HCT116 (cell line): ENCODE results near the gene NPIPB2. TPM values are rescaled to one million over a fixed set of nuclear protein-coding genes. Genes with fewer than 3 reads are reported as not detected.
"Not testable (repeated sequence)": the region's sequence is repeated elsewhere in the genome, so short reads cannot be mapped to it uniquely, and the experiment has no call there.

Experiments used
- ATAC-seq: fragments of 200-7000 bp; cut with Tn5 transposase; 2 replicates; pipeline ENCODE4 v1.9.1; 2020; ENCODE audit warnings: mild to moderate bottlenecking, moderate library complexity
- Bru-seq: library from RNA; stranded (reverse); fragments of 400-500 nt; gene quantifications from one replicate; lab custom pipeline; 2021; lab: Mats Ljungman, UMichigan
- BruChase-seq, 2 experiments: library from RNA; stranded (reverse); fragments of 400-500 nt; gene quantifications; one replicate each; lab custom pipeline; 2021; lab: Mats Ljungman, UMichigan
- BruUV-seq: library from RNA; stranded (reverse); fragments of 400-500 nt; replicated peaks from 2 replicates; lab custom pipeline; 2021; lab: Mats Ljungman, UMichigan
- CTCF ChIA-PET: fragments of 300-600 bp; sonication (Branson Sonifier 250); formaldehyde crosslinking; loops from one replicate; lab custom pipeline; 2021; ENCODE audit warnings: antibody characterized with exemption; lab: Charles Lee
- POLR2A ChIA-PET: fragments of 300-600, 350-600 bp; sonication (Branson Sonifier 250); formaldehyde crosslinking; loops from one replicate; lab custom pipeline; 2021; ENCODE audit warnings: antibody characterized with exemption; lab: Charles Lee
- RAD21 ChIA-PET, 2 experiments: fragments of 300-600 bp; sonication (Branson Sonifier 250); formaldehyde crosslinking; loops; one replicate each; lab custom pipeline; 2023; ENCODE audit warnings: low total read pairs in 2 of 2; ENCODE audit not compliant: uncharacterized antibody in 2 of 2, unreplicated experiment in 2 of 2, low non-redundant PET in 1 of 2; lab: Charles Lee
- DNase-seq: peaks from one replicate; pipeline ENCODE4 v3.0.0-alpha.2; 2010; ENCODE audit warnings: low read depth, low spot score
- H2AFZ ChIP-seq: fragments of 200-600 bp; shearing (Covaris generic), sonication (generic); 2 replicates; pipeline ENCODE4 v1.6.1; 2017; ENCODE audit warnings: low read depth, mixed run types, mixed read lengths, antibody characterized with exemption, low read length; ENCODE audit not compliant: poor library complexity, severe bottlenecking
- H3K27ac ChIP-seq: 2 replicates; pipeline ENCODE4 v1.5.1; 2012; ENCODE audit warnings: low read depth, low read length
- H3K27me3 ChIP-seq: fragments of 200-600 bp; sonication (generic); 2 replicates; pipeline ENCODE4 v1.6.1; 2016; ENCODE audit warnings: mixed run types, low read length, mixed read lengths; ENCODE audit not compliant: insufficient read depth
- H3K36me3 ChIP-seq, 2 experiments: fragments of 200-500 bp in 1 of 2; fragments of 200-600 bp in 1 of 2; sonication (Bioruptor generic) in 1 of 2; sonication (generic) in 1 of 2; 2 replicates each; pipeline versions ENCODE4 v1.5.1 to v1.6.1; 2014 to 2016; ENCODE audit warnings: low read length in 2 of 2, inconsistent platforms in 1 of 2, mixed read lengths in 1 of 2, mixed run types in 1 of 2; ENCODE audit not compliant: insufficient read depth in 2 of 2, control insufficient read depth in 1 of 2
- H3K4me1 ChIP-seq, 2 experiments: fragments of 200-600 bp in 1 of 2; sonication (generic) in 1 of 2; 2 replicates each; pipeline versions ENCODE4 v1.5.1 to v1.6.1; 2012 to 2017; ENCODE audit warnings: low read length in 2 of 2, inconsistent platforms in 1 of 2, mild to moderate bottlenecking in 1 of 2, mixed read lengths in 1 of 2, mixed run types in 1 of 2, moderate library complexity in 1 of 2; ENCODE audit not compliant: insufficient read depth in 2 of 2, control insufficient read depth in 1 of 2
- H3K4me2 ChIP-seq: fragments of 200-600 bp; sonication (generic); 2 replicates; pipeline ENCODE4 v1.6.1; 2017; ENCODE audit warnings: mixed run types, low read length, mixed read lengths
- H3K4me3 ChIP-seq, 2 experiments: fragments of 200-600 bp in 1 of 2; sonication (generic) in 1 of 2; replicated peaks in 1 of 2; 2 replicates each; pipeline ENCODE4 v1.5.1; 2011 to 2016; ENCODE audit warnings: low read length in 2 of 2, control low read depth in 1 of 2, low read depth in 1 of 2, mild to moderate bottlenecking in 1 of 2, mixed read lengths in 1 of 2, mixed run types in 1 of 2
- H3K79me2 ChIP-seq: fragments of 200-600 bp; sonication (generic); 2 replicates; pipeline ENCODE4 v1.6.1; 2017; ENCODE audit warnings: mild to moderate bottlenecking, mixed run types, low read length, moderate library complexity, mixed read lengths; ENCODE audit not compliant: insufficient read depth
- H3K9ac ChIP-seq: fragments of 200-600 bp; sonication (generic); 2 replicates; pipeline ENCODE4 v1.6.1; 2016; ENCODE audit warnings: low read length, mixed read lengths
- H3K9me2 ChIP-seq: fragments of 200-600 bp; sonication (generic), shearing (Covaris generic); 2 replicates; pipeline ENCODE4 v1.6.1; 2017; ENCODE audit warnings: mixed run types, mild to moderate bottlenecking, moderate library complexity; ENCODE audit not compliant: insufficient read depth
- H3K9me3 ChIP-seq, 2 experiments: fragments of 200-500 bp in 1 of 2; fragments of 200-600 bp in 1 of 2; sonication (Bioruptor generic) in 1 of 2; sonication (generic) in 1 of 2; 2 replicates each; pipeline ENCODE4 v1.6.1; 2014 to 2017; ENCODE audit warnings: low read length in 2 of 2, mixed read lengths in 2 of 2, inconsistent platforms in 1 of 2, low read depth in 1 of 2, mild to moderate bottlenecking in 1 of 2, mixed run types in 1 of 2, moderate library complexity in 1 of 2; ENCODE audit not compliant: control insufficient read depth in 1 of 2, insufficient read depth in 1 of 2
- H4K20me1 ChIP-seq: fragments of 200-600 bp; sonication (generic), shearing (Covaris generic); 2 replicates; pipeline ENCODE4 v1.6.1; 2017; ENCODE audit warnings: mixed run types, mild to moderate bottlenecking, moderate library complexity; ENCODE audit not compliant: insufficient read depth
- CEBPB ChIP-seq: IDR thresholded peaks from 2 replicates; pipeline ENCODE4 v1.6.1; 2012; ENCODE audit warnings: low read depth
- intact Hi-C: fragments of 100-400 bp; cut with micrococcal nuclease; formaldehyde crosslinking; loops from 2 replicates; pipeline ENCODE4 v1.10.0; 2022
- long read RNA-seq: library from polyadenylated mRNA; unstranded; transcript quantifications from one replicate; pipeline ENCODE4 v2.0.0, GENCODE V29; 2021; ENCODE audit not compliant: unreplicated experiment
- polyA plus RNA-seq: library from polyadenylated mRNA; unstranded; fragments of >200 nt; gene quantifications from 2 replicates; pipeline ENCODE4 v1.2.1, GENCODE V29; 2012; ENCODE audit warnings: missing spikeins
- total RNA-seq: library from RNA; stranded (reverse); gene quantifications from one replicate; pipeline ENCODE4 v1.2.1, GENCODE V29; 2021; ENCODE audit not compliant: unreplicated experiment

The NPIPB2 gene
- 10.7 TPM for total RNA-seq
- polyA plus RNA-seq = 5.7 and 10.2 TPM in 2 replicates
- Bru-seq, nascent RNA = percentile 48 among the genes with signal in this experiment
- percentile 49 among the genes with signal in this experiment for BruChase-seq, experiment 1, labeled RNA remaining after a 6-hour chase
- percentile 51 among the genes with signal in this experiment for BruChase-seq, experiment 2, labeled RNA remaining after a 2-hour chase
- long read RNA-seq, partial matches to known transcripts = 0 of 1 reads
- long read RNA-seq, other reads (novel, unspliced or antisense) = 1 of 1 reads

- POLR2A ChIA-PET, H3K79me2 ChIP-seq, H3K4me2 ChIP-seq, H2AFZ ChIP-seq, H4K20me1 ChIP-seq, intact Hi-C loops, ATAC-seq, H3K9me2 ChIP-seq, H3K27ac ChIP-seq, H3K4me1 ChIP-seq, H3K27me3 ChIP-seq, H3K9me3 ChIP-seq, H3K36me3 ChIP-seq, RAD21 ChIA-PET, BruUV-seq, CTCF ChIA-PET, H3K4me3 ChIP-seq, DNase-seq, H3K9ac ChIP-seq: not testable (repeated sequence)
Observed at GRCh38 chr16:11941945-11942344, at the start of gene NPIPB2. TSS of gene NPIPB2 (minus strand) at chr16:11942045. CDS start at chr16:11942045, 0 bp downstream.

DNA sequence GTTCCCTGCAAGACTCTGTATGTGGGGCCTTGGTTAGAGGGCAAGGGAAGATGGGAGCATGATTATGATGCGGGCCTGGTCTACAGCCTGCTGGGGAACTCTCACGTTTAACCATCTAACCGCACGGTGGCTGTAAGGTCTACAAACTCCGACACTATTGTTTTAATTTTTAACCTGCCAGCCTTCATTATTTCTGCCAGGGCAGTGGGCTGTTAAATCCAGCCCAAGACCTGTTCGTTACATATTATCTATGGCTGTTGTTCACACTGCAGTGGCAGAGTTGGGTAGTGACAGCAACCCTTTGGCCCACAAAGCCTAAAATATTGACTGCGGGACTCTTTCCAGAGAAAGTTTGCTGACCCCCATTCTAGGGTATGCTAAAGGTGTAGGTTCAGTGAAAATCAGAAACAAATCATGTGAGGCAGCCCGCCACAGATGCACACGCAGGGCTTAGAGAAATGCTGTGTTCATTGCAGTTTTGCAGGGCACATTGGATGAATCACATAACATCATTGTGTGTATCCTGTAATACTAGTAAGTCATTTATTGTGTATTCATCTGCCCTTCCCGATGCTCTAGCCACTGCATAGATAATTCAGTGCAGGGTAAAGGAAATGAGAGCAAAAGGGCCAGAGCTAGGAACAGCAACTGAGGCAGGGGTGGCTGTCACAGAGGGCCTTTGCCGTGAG is 49.0 kb upstream of the NPIPB2 start:
- CTCF ChIA-PET = no interaction called here
- RAD21 ChIA-PET = no interaction called here
- Histone ChIP-seq H3K79me2 (no peaks in the 10 kb centered on the region), H3K27me3 (no peaks in the 10 kb centered on the region), H3K4me2 (no peak overlapping the region), H2AFZ (no peak overlapping the region), H3K36me3 (no peaks in the 10 kb centered on the region), H3K9me3 (no peaks in the 10 kb centered on the region), H3K27ac (no peak overlapping the region), H3K9me2 (no peaks in the 10 kb centered on the region), H3K4me3 (no peak overlapping the region), H3K9ac (no peak overlapping the region), H4K20me1 (no peaks in the 10 kb centered on the region), H3K4me1 (no peaks in the 10 kb centered on the region)
- POLR2A ChIA-PET = no interaction called here
- ATAC-seq (no peak), DNase-seq (no peak)
- no peak for TF ChIP-seq CEBPB
- intact Hi-C loops = no loop called here
- no TSS peak for BruUV-seq
